CD14-positive monocyte (primary cell): ENCODE results near the gene PKNOX2. TPM values are rescaled to one million over a fixed set of nuclear protein-coding genes. Genes with fewer than 3 reads are reported as not detected.

Source experiments
- DNase-seq, 3 donors: peaks; one replicate each; pipeline ENCODE4 v3.0.0-alpha.2; 2011 to 2022
- H2AFZ ChIP-seq: 2 replicates; pipeline ENCODE4 v1.6.0; 2012; ENCODE audit warnings: mild to moderate bottlenecking, low read depth, low read length, inconsistent platforms; ENCODE audit not compliant: insufficient read depth, poor library complexity, severe bottlenecking
- H3K27ac ChIP-seq, 2 donors: 1 replicate in 1 of 2; 2 replicates in 1 of 2; pipeline ENCODE4 v1.5.1; 2012 to 2013; ENCODE audit warnings: low read length in 2 of 2, control low read depth in 1 of 2, inconsistent platforms in 1 of 2, low read depth in 1 of 2, mild to moderate bottlenecking in 1 of 2
- H3K27me3 ChIP-seq, 2 donors: one replicate each; pipeline versions ENCODE4 v1.6.0 to v1.6.1; 2011 to 2013; ENCODE audit warnings: low read length in 2 of 2; ENCODE audit not compliant: control insufficient read depth in 2 of 2, insufficient read depth in 2 of 2
- H3K36me3 ChIP-seq, 2 donors: replicated peaks in 1 of 2; 1 replicate in 1 of 2; 2 replicates in 1 of 2; pipeline versions ENCODE4 v1.5.1 to v1.6.1; 2012 to 2013; ENCODE audit warnings: low read length in 2 of 2, control low read depth in 1 of 2, inconsistent platforms in 1 of 2, mild to moderate bottlenecking in 1 of 2; ENCODE audit not compliant: insufficient read depth in 2 of 2, control insufficient read depth in 1 of 2
- H3K4me1 ChIP-seq, 2 donors: 1 replicate in 1 of 2; 2 replicates in 1 of 2; pipeline versions ENCODE4 v1.5.1 to v1.6.1; 2012 to 2013; ENCODE audit warnings: low read length in 2 of 2, control low read depth in 1 of 2, inconsistent platforms in 1 of 2, mild to moderate bottlenecking in 1 of 2, moderate library complexity in 1 of 2; ENCODE audit not compliant: insufficient read depth in 2 of 2, control insufficient read depth in 1 of 2
- H3K4me2 ChIP-seq: replicated peaks from 2 replicates; pipeline ENCODE3; 2012; ENCODE audit warnings: low read length, moderate library complexity, mild to moderate bottlenecking; ENCODE audit not compliant: poor library complexity, severe bottlenecking; ENCODE audit errors: extremely low read depth
- H3K4me3 ChIP-seq, 3 experiments: fragments of 200-600 bp in 1 of 3; sonication (generic) in 1 of 3; replicated peaks in 1 of 3; 1 replicate in 2 of 3; 2 replicates in 1 of 3; pipeline ENCODE4 v1.5.1; 2011 to 2013; ENCODE audit warnings: low read length in 3 of 3, mild to moderate bottlenecking in 3 of 3, control low read depth in 2 of 3, low read depth in 2 of 3, inconsistent platforms in 1 of 3, moderate library complexity in 1 of 3
- H3K79me2 ChIP-seq: 2 replicates; pipeline ENCODE4 v1.6.0; 2012; ENCODE audit warnings: mild to moderate bottlenecking, control low read depth, inconsistent platforms, low read length, moderate library complexity; ENCODE audit not compliant: insufficient read depth
- H3K9ac ChIP-seq: 2 replicates; pipeline ENCODE4 v1.6.0; 2017; ENCODE audit warnings: low read length, mild to moderate bottlenecking; ENCODE audit not compliant: insufficient read depth, poor library complexity, severe bottlenecking
- H3K9me3 ChIP-seq, 2 donors: replicated peaks in 1 of 2; 1 replicate in 1 of 2; 2 replicates in 1 of 2; pipeline versions ENCODE4 v1.5.1 to v1.6.1; 2012 to 2013; ENCODE audit warnings: low read length in 2 of 2, control low read depth in 1 of 2; ENCODE audit not compliant: control insufficient read depth in 1 of 2, insufficient read depth in 1 of 2
- H4K20me1 ChIP-seq: 2 replicates; pipeline ENCODE4 v1.6.0; 2012; ENCODE audit warnings: mild to moderate bottlenecking, low read length, control low read depth, moderate library complexity; ENCODE audit not compliant: insufficient read depth
- H3K27ac Mint-ChIP-seq, 7 donors: one replicate each; pipeline ENCODE4 v1.8.0; 2020; ENCODE audit warnings: mild to moderate bottlenecking in 7 of 7, mixed read lengths in 7 of 7, moderate library complexity in 6 of 7, inconsistent platforms in 2 of 7
- H3K27me3 Mint-ChIP-seq, 3 donors: one replicate each; pipeline ENCODE4 v1.8.0; 2021 to 2022; ENCODE audit warnings: low read depth in 3 of 3, mild to moderate bottlenecking in 3 of 3, mixed read lengths in 3 of 3, moderate library complexity in 3 of 3, inconsistent platforms in 1 of 3
- H3K36me3 Mint-ChIP-seq, 2 donors: one replicate each; pipeline ENCODE4 v1.8.0; 2020; ENCODE audit warnings: mixed read lengths in 2 of 2, inconsistent platforms in 1 of 2, mild to moderate bottlenecking in 1 of 2
- H3K4me1 Mint-ChIP-seq: one replicate; pipeline ENCODE4 v1.8.0; 2020; ENCODE audit warnings: mild to moderate bottlenecking, mixed read lengths
- H3K4me3 Mint-ChIP-seq, 2 donors: one replicate each; pipeline ENCODE4 v1.8.0; 2020; ENCODE audit warnings: mild to moderate bottlenecking in 2 of 2, mixed read lengths in 2 of 2, moderate library complexity in 1 of 2
- H3K9me3 Mint-ChIP-seq, 7 donors: one replicate each; pipeline ENCODE4 v1.8.0; 2020 to 2022; ENCODE audit warnings: mixed read lengths in 7 of 7, mild to moderate bottlenecking in 6 of 7, moderate library complexity in 6 of 7, inconsistent platforms in 2 of 7
- WGBS: methylation state at CpG from one replicate; pipeline ENCODE4 v1.1.5; 2013; ENCODE audit warnings: missing lambda C conversion rate; ENCODE audit not compliant: insufficient coverage; 5-methylcytosine and 5-hydroxymethylcytosine counted together
- intact Hi-C, 2 donors: fragments of 100-400 bp; cut with micrococcal nuclease; formaldehyde crosslinking; loops; one replicate each; pipeline versions ENCODE4 v1.15.0 to v1.15.1; 2023
- polyA plus RNA-seq, 3 donors: library from polyadenylated mRNA; depleted of rRNA in 1 of 3; unstranded in 2 of 3; stranded (reverse) in 1 of 3; fragments of 300-500 nt in 2 of 3; fragments of >200 nt in 1 of 3; fragmentation: Illumina TruSeq in 2 of 3; gene quantifications; 1 replicate in 2 of 3; 2 replicates in 1 of 3; pipeline ENCODE4 v1.2.3, GENCODE V29; 2012 to 2021
- TF ChIP-seq, protein P1 (sequence below): fragments of 200-600 bp; IDR thresholded peaks from one replicate; pipeline ENCODE4 v1.8.0; 2022; ENCODE audit warnings: antibody characterized with exemption, mild to moderate bottlenecking

PKNOX2 gene
- polyA plus RNA-seq, 3 donors: not detected

DNA sequence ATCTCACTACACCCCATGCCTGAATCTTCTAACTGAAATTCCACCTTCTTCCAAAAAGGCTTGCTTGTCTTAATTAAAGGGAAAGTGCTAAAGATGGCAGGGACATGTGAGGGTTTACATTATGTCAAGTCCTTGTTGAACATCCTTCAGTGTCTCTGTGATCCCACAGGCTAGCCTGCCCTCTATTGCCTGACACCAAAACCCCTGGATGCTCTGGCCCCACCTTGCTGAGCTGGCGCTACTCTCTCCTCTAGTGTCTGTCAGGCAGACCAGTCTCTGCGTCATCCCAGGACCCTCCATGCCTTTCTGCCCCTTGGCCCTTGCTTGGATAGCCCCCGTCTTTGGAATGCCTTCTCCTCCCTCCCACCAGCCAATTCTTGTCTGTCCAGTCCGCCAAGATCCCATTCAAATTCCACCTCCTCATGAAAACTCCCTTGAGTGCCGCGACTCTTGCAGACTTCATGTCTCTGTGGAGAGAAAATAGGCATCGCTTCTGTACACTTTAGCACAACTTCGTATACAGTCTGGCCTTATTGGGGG, 69.3 kb downstream of the PKNOX2 start:
- Histone ChIP-seq H3K4me1 (no peaks in the 10 kb centered on the region), H2AFZ (no peak overlapping the region), H3K36me3 (no peaks in the 10 kb centered on the region), H3K27ac (no peak overlapping the region), H3K79me2 (no peaks in the 10 kb centered on the region), H3K4me3 (no peak overlapping the region), H3K9ac (no peak overlapping the region), H3K27me3 (peaks cover 0 to 3% of the 10 kb centered on the region in 2 donors), H3K4me2 (no peak overlapping the region), H4K20me1 (no peaks in the 10 kb centered on the region), H3K9me3 (peaks cover 6 to 7% of the 10 kb centered on the region in 2 donors)
- TF ChIP-seq, protein P1, sequence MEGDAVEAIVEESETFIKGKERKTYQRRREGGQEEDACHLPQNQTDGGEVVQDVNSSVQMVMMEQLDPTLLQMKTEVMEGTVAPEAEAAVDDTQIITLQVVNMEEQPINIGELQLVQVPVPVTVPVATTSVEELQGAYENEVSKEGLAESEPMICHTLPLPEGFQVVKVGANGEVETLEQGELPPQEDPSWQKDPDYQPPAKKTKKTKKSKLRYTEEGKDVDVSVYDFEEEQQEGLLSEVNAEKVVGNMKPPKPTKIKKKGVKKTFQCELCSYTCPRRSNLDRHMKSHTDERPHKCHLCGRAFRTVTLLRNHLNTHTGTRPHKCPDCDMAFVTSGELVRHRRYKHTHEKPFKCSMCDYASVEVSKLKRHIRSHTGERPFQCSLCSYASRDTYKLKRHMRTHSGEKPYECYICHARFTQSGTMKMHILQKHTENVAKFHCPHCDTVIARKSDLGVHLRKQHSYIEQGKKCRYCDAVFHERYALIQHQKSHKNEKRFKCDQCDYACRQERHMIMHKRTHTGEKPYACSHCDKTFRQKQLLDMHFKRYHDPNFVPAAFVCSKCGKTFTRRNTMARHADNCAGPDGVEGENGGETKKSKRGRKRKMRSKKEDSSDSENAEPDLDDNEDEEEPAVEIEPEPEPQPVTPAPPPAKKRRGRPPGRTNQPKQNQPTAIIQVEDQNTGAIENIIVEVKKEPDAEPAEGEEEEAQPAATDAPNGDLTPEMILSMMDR: no peak
- Mint-ChIP-seq H3K4me3 (no peak overlapping the region), H3K9me3 (peaks cover 0 to 12% (median 5%) of the 10 kb centered on the region in 7 donors), H3K27me3 (peaks cover 1 to 21% (median 5%) of the 10 kb centered on the region in 3 donors), H3K36me3 (no peaks in the 10 kb centered on the region), H3K4me1 (no peaks in the 10 kb centered on the region), H3K27ac (peak overlapping the region in 1 of 7 donors; percentile 3)
- intact Hi-C loops: no loop called here
- no peak for DNase-seq
- 59% methylated on average over 3 of the region's 8 CpGs for WGBS

DNA sequence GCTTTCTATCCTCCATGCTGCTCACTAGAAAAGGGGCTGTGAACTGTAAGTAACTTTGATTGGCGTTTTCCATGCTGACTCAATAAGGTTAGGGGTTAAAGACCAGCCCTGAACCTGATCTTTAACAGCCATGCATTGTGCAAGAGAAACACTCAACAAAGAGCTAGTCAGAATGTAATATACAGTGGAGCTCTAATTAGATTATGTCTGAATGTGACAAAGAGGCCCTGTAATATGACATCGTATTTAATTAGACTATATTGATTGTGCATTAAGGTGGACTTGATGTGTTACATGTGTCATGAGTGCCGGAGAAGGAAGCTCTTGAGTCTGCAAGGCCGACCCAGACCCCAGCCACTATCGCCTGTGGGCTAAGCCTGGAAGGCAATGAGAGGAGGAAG, 70.5 kb downstream of the PKNOX2 start:
- no peak for DNase-seq
- Histone ChIP-seq H3K36me3 (no peaks in the 10 kb centered on the region), H2AFZ (no peak overlapping the region), H3K4me1 (no peaks in the 10 kb centered on the region), H3K27ac (no peak overlapping the region), H3K9me3 (peaks cover 6 to 7% of the 10 kb centered on the region in 2 donors), H3K4me2 (no peak overlapping the region), H3K27me3 (peaks cover 2 to 3% of the 10 kb centered on the region in 2 donors), H3K4me3 (no peak overlapping the region), H3K79me2 (no peaks in the 10 kb centered on the region), H3K9ac (no peak overlapping the region), H4K20me1 (no peaks in the 10 kb centered on the region)
- H3K4me1 Mint-ChIP-seq: no peaks in the 10 kb centered on the region
- H3K27me3 Mint-ChIP-seq: peaks cover 8 to 28% (median 9%) of the 10 kb centered on the region in 3 donors
- no peaks in the 10 kb centered on the region for H3K36me3 Mint-ChIP-seq
- TF ChIP-seq, protein P1: no peak
- H3K27ac Mint-ChIP-seq: no peak overlapping the region
- intact Hi-C loops: no loop called here
- H3K9me3 Mint-ChIP-seq: peaks cover 2 to 15% (median 6%) of the 10 kb centered on the region in 7 donors
- 42% methylated on average over 5 of the region's 5 CpGs for WGBS
- H3K4me3 Mint-ChIP-seq: no peak overlapping the region
